Measurements from ENCODE around the gene WDR91.

WDR91 gene

GRCh38 chr7:135161669-135162068, 49.7 kb downstream of the WDR91 start:
- no peak for DNase-seq (ENCODE audit: low read depth)
- no peak for TF ChIP-seq CTCF (IDR thresholded peaks at IDR 0.05; ENCODE audit: control insufficient read depth, extremely low read depth, insufficient read depth)
- no peak overlapping the region for H3K4me3 ChIP-seq (ENCODE audit: low read depth, low read length)

GRCh38 chr7:135160858-135161653, 50.3 kb downstream of the WDR91 start:
- no peak overlapping the region for H3K4me3 ChIP-seq (ENCODE audit: low read depth, low read length)
- TF ChIP-seq CTCF (IDR thresholded peaks at IDR 0.05; ENCODE audit: control insufficient read depth, extremely low read depth, insufficient read depth) = 0 out of 2 replicates have a peak, but pooled peaks have one; percentile 6
- DNase-seq (ENCODE audit: low read depth) = no peak

- no peak for TF ChIP-seq CTCF (IDR thresholded peaks at IDR 0.05; ENCODE audit: control insufficient read depth, extremely low read depth, insufficient read depth)
- no peak for DNase-seq (ENCODE audit: low read depth)
- no peak overlapping the region for H3K4me3 ChIP-seq (ENCODE audit: low read depth, low read length)
These were observed 51.0 kb downstream of the WDR91 start for GRCh38 chr7:135160098-135160857.

GRCh38 chr7:135159359-135160085, 51.8 kb downstream of the WDR91 start:
- no peak for DNase-seq (ENCODE audit: low read depth)
- no peak overlapping the region for H3K4me3 ChIP-seq (ENCODE audit: low read depth, low read length)
- no peak for TF ChIP-seq CTCF (IDR thresholded peaks at IDR 0.05; ENCODE audit: control insufficient read depth, extremely low read depth, insufficient read depth)

GRCh38 chr7:135158874-135159273, 52.5 kb downstream of the WDR91 start:
- DNase-seq (ENCODE audit: low read depth) = no peak
- H3K4me3 ChIP-seq (ENCODE audit: low read depth, low read length) = no peak overlapping the region
- TF ChIP-seq CTCF (IDR thresholded peaks at IDR 0.05; ENCODE audit: control insufficient read depth, extremely low read depth, insufficient read depth) = no peak

- no peak for TF ChIP-seq CTCF (IDR thresholded peaks at IDR 0.05; ENCODE audit: control insufficient read depth, extremely low read depth, insufficient read depth)
- no peak overlapping the region for H3K4me3 ChIP-seq (ENCODE audit: low read depth, low read length)
- no peak for DNase-seq (ENCODE audit: low read depth)
These were observed 53.1 kb downstream of the WDR91 start for GRCh38 chr7:135158141-135158655.
